BJ (cell line): ENCODE results near the gene P3H2. TPM values are rescaled to one million over a fixed set of nuclear protein-coding genes. Genes with fewer than 3 reads are reported as not detected.

ENCODE experiments used
- CTCF ChIA-PET: fragments of 350-600 bp; formaldehyde crosslinking; extraction: SDS; loops from one replicate; lab custom pipeline; 2021; ENCODE audit warnings: antibody characterized with exemption, inconsistent platforms; lab: Yijun Ruan, JAX
- POLR2A ChIA-PET: fragments of 300-600 bp; sonication (Branson Sonifier 250); formaldehyde crosslinking; extraction: SDS; loops from one replicate; lab custom pipeline; 2021; ENCODE audit warnings: antibody characterized with exemption; lab: Charles Lee
- DNase-seq: peaks from one replicate; pipeline ENCODE4 v3.0.0-alpha.2; 2011; ENCODE audit warnings: low read depth
- H3K27me3 ChIP-seq: 2 replicates; pipeline ENCODE4 v1.6.0; 2011; ENCODE audit warnings: low read length; ENCODE audit not compliant: control insufficient read depth, insufficient read depth
- H3K36me3 ChIP-seq: 2 replicates; pipeline ENCODE4 v1.5.1; 2011; ENCODE audit warnings: low read length; ENCODE audit not compliant: control insufficient read depth, insufficient read depth
- H3K4me3 ChIP-seq: 2 replicates; pipeline ENCODE4 v1.5.1; 2011; ENCODE audit warnings: low read depth, mild to moderate bottlenecking, control low read depth, low read length
- CTCF ChIP-seq: IDR thresholded peaks from 2 replicates; pipeline ENCODE4 v1.5.1; 2011; ENCODE audit warnings: low read depth, mild to moderate bottlenecking, control low read depth, inconsistent platforms, low read length, moderate library complexity; ENCODE audit not compliant: insufficient read depth
- polyA plus RNA-seq: library from polyadenylated mRNA; depleted of rRNA; stranded (reverse); fragments of >200 nt; gene quantifications from 2 replicates; pipeline ENCODE4 v1.2.3, GENCODE V29; 2011

P3H2 gene
- polyA plus RNA-seq, 1 experiment: 13.5 TPM

- POLR2A ChIA-PET: no interaction called here
- CTCF ChIA-PET: interaction anchor here (0.9 kb wide), 1 partner anchor 21 kb away, joined by 3 read pairs; no protein-coding TSS in a partner anchor
Measured at GRCh38 chr3:190097617-190098016, 23.1 kb downstream of the P3H2 start.

GRCh38 chr3:190097025-190097424 is 23.7 kb downstream of the P3H2 start:
- CTCF ChIA-PET: interaction anchor here (0.7 to 0.9 kb wide), 2 partner anchors 20 to 24 kb away, joined by 3 read pairs; partner anchors contain the start of gene P3H2
- no peak overlapping the region for H3K4me3 ChIP-seq
- no peak for TF ChIP-seq CTCF
- DNase-seq: no peak
- H3K27me3 ChIP-seq: no peaks in the 10 kb centered on the region
- POLR2A ChIA-PET: no interaction called here
- no peaks in the 10 kb centered on the region for H3K36me3 ChIP-seq

More at GRCh38 chr3:190097617-190098016, 23.1 kb downstream of the P3H2 start:
- no peaks in the 10 kb centered on the region for H3K27me3 ChIP-seq
- TF ChIP-seq CTCF: no peak
- no peak for DNase-seq
- H3K4me3 ChIP-seq: no peak overlapping the region
- H3K36me3 ChIP-seq: no peaks in the 10 kb centered on the region

GRCh38 chr3:190096345-190096744 is 24.4 kb downstream of the P3H2 start:
- Histone ChIP-seq H3K27me3 (no peaks in the 10 kb centered on the region), H3K4me3 (no peak overlapping the region), H3K36me3 (no peaks in the 10 kb centered on the region)
- ChIA-PET CTCF (interaction anchor here (0.7 kb wide), 1 partner anchor 25 kb away, joined by 3 read pairs; the partner anchor contains the start of gene P3H2), POLR2A (no interaction called here)
- DNase-seq: no peak
- TF ChIP-seq CTCF: no peak

GRCh38 chr3:190094160-190094718 is 26.5 kb downstream of the P3H2 start:
- POLR2A ChIA-PET: interaction anchor here (0.7 kb wide), 1 partner anchor 112 kb away, joined by 3 read pairs; no protein-coding TSS in a partner anchor
- Histone ChIP-seq H3K27me3 (no peaks in the 10 kb centered on the region), H3K4me3 (no peak overlapping the region), H3K36me3 (no peaks in the 10 kb centered on the region)
- CTCF ChIA-PET: interaction anchor here (2.5 kb wide), 1 partner anchor 26 kb away, joined by 10 read pairs; the partner anchor contains the start of gene P3H2
- no peak for TF ChIP-seq CTCF
- DNase-seq: no peak

GRCh38 chr3:190092250-190092649 is 28.4 kb downstream of the P3H2 start:
- CTCF ChIA-PET: interaction anchor here (0.6 to 2.5 kb wide), 8 partner anchors 10 to 125 kb away, joined by 3 to 10 read pairs (median 3); partner anchors contain the start of gene P3H2
- no peak overlapping the region for H3K4me3 ChIP-seq

More at GRCh38 chr3:190092250-190092649, 28.4 kb downstream of the P3H2 start:
- POLR2A ChIA-PET: interaction anchor here (0.6 to 0.7 kb wide), 2 partner anchors 15 to 28 kb away, joined by 4 to 10 read pairs; no protein-coding TSS in a partner anchor
- no peaks in the 10 kb centered on the region for H3K36me3 ChIP-seq
- no peaks in the 10 kb centered on the region for H3K27me3 ChIP-seq
- no peak for DNase-seq
- TF ChIP-seq CTCF: no peak
